Activated CD4-positive, CD25-positive, alpha-beta regulatory T cell treated with anti-CD3 and anti-CD28 coated beads, Interleukin-2, amount 50 U/mL, for 72 hours (primary cell): ENCODE results near the gene XG.
"Not testable (repeated sequence)": the region's sequence is repeated elsewhere in the genome, so short reads cannot be mapped to it uniquely, and the experiment has no call there.

Source experiments
- DNase-seq: peaks from one replicate; pipeline ENCODE4 v3.0.0; 2021

XG gene, protein sequence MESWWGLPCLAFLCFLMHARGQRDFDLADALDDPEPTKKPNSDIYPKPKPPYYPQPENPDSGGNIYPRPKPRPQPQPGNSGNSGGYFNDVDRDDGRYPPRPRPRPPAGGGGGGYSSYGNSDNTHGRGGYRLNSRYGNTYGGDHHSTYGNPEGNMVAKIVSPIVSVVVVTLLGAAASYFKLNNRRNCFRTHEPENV

DNA sequence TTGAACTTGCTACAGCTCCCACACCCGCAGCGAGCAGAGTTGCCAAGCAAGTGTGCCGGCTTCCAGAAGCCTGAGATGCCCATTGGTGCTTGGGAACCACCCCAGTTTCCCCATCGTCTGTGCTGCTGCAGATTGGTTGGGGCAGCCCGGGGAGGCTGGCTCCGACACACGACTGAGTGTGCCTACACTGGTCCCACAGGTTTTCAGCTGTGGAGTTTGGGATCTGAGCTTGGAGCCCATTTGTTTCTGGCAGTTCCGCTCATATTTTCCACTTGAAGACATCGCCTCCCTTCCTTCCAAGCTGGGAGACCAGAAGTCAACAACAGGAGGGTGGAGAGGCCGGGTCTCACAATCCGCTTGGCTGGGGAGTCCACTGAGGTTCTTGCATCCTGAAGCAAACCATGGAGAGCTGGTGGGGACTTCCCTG lies at the start of gene XG:
Gene XG, plus strand, starts transcription at position 167 of the 427 bp plus-strand sequence. Its CDS starts 235 bp downstream, at position 402.
- DNase-seq: not testable (repeated sequence)

DNA sequence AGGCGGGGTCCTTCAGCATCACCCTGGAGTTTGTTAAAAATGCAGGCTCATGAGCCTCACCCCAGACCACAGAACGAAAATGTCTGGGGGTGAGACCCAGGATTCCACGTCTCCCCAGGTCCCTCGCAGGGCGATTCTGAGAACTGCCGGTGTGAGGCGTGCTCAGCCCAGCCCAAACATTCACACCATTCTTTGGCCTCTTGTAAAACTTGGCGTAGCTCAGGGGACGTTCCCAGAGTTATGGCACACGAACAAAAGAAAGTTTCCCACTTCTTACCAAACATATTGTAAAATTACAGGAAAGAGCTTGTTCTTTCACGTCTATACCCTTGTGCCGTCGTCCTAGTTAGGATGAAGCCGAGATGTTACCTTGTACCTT lies 47.9 kb upstream of the XG start:
- no peak for DNase-seq

DNA sequence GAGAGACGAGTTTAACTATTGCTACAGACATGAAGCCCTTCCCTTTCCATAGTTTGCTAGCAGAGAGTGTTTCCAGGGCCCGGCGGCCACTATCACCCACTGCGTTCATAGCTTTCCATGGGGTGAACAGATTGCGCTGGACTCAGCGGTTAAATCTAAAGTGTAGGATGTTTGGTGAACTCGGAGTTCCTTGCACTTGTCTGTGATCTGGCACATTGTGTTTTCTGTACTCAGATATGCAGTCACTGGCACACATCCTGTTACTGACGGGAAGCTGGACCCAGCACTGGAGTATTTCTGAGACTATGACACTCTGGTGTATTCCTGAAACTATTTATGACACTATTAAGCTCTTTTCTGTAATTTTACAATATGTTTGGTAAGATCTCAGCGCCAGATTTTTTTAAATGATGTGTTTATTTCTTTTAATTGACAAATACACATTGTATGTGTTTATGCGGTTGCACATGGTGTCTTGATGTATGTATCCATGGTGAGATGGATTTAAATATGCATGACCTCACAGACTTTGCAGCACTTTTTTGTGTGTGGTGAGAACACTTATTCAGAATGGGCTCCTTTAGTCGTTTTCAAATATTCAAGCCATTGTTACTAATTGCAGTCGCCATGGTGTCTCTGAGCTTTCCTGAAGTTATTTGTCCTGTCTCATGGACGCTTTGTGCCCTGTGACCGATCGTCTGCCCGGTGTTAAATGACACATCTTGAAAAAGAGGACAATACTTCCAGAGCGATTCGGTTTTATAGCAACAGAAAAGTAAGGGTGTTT lies 46.6 kb upstream of the XG start:
- no peak for DNase-seq

DNA sequence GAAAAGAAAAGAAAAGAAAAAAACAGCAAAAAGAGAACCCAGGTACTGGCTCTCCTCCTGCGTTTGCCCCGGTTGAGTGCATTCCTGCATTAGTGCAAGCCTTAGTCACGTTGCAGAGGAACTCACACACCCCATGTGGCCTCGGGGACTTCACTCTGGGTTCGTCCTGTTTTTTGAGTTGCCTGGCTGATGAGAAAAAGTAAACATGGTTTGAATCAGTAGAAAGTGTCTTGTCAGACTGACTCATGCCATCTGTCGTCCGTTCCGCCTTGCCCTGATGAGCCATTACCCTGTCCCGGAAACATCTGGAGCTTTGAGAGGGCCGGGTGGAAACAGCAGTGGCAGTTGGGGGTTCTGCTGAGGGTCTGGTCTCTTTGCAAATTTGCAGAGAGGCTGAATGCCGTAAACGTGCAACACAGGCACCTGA lies 44.5 kb upstream of the XG start:
- peak; percentile 47 for DNase-seq

DNA sequence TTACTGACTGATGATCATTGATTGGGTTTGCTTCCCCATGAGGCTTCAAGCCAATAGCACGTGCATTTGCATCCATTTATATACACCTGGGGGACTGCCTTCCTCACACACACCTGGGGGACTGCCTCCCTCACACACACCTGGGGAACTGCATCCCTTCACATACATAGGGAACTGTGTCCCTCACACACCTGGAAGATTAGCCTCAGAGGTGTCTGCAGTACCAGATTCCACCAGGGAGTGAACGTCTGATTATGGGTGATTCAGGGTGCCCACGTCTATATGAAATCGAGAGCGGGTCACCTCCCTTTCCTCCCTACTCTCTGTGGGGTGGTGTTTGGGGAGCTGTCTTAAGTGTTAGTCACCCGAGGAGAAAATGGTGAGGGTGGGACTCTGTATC lies 43.8 kb upstream of the XG start:
- no peak for DNase-seq

DNA sequence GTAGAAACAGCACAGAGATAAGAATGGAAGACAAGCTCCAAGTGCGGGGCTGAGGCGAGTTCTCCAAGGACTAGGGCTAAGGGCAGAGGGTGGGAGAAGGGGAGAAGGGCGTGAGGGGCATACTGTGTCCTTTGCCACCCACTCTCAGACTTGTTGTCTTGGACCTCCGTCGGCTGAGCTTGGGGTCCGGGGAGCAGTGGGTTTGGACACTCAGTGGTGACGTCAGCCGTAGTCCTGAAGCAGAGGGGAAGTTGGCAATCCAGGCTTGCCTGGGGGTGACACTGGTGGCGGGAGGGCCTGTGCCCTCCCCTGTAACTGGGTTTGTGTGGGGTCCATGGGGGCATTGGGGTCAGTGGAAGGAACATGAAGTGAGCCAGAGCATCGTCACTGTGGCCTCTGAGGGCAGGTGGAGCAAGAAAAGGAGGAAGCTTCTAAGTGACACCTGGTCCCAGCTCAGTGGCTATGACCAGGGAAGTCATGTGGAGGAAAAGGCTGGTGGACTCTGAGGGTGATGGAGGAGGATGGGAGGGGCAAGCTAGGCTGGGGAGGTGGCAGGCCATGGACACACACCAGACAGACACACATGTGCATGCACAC lies 43.1 kb upstream of the XG start:
- DNase-seq: no peak

DNA sequence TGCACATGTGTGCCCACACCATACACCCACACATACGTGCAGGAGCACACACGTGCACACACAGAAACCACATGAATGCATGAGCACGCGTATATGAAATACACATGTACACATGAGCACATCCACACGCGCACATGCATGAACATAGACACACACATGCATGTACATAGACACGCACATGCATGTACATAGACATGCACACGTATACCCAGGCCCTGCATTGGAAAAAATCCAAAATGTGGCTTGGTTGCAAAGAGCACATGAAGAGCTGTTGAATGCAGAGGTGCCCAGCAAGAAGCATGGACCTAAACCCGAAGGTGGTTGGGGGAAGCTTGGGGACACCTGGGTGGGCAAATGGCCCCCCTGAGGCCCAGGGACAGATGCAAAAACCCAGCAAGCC lies 42.3 kb upstream of the XG start:
- DNase-seq: no peak

DNA sequence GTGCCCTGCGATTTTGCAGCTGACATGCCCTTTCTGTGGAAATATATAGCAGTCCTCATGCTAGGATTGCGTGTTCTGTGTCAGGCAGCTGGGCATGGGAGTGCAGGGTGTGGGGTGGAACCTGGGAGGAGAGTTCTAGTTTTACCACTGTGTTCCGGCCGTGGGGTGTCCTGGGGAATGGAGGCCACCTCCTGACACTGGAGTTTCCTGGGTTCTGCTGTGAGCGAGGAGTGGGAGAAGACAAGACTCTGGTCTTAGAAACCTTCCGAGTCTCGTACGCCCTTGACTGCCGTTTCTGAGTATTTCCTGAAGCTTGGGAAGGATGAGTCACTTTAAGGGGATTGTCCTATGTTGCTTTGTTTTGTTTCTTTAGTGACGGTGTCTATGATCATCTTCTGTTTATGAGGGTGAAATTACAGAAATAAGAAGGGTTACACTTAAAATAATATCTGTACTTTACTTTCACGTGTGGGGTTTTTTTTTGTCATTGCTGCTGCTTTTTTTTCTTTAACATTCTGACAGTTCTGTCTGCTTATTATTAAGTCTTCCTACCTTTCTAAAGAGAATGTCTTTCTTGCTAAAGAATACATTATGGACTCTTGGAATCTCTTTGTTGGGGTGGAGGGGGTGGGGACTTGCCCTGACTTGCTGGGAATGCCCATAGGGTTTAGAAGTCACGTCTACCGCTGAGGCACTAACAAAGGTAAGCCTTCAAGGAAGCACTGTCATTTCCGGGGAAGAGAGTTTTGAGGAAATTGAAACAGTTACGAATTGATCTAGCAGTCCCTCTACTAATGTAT lies 41.6 kb upstream of the XG start:
- DNase-seq: no peak

DNA sequence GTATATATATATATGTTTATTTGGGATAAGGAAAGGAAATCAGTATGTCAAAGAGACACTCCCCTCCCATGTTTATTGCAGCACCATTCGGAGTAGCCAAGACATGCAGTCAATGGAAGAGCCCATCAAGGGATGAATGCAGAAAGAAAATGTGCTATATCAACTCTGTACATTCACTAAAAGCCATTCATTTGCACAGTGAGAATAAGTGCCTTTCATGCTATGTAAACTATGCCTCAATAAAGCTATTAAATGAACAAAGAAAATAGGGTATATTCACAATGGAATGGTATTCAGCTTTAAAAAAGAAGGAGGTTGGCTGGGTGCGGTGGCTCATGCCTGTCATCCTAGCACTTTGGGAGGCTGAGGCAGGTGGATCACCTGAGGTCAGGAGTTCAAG lies 40.4 kb upstream of the XG start:
- DNase-seq: no peak

DNA sequence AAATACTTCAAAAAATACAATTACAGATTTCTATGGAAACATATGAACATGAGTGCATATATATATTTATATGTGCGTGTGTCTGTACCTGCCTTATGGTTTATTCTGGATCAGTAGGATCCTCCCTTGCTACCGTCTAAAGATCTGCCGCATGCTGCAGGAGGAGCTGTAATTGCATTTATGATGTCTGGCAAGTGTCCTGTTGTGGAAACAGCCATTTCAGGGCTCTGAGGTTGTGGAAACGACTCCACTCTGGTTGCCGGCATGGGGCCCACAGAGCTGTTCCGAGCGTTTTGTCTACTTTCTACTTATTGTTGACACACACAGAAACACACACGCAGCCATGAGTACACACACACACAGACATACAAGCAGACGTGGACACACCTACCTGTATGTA lies 39.4 kb upstream of the XG start:
- no peak for DNase-seq

DNA sequence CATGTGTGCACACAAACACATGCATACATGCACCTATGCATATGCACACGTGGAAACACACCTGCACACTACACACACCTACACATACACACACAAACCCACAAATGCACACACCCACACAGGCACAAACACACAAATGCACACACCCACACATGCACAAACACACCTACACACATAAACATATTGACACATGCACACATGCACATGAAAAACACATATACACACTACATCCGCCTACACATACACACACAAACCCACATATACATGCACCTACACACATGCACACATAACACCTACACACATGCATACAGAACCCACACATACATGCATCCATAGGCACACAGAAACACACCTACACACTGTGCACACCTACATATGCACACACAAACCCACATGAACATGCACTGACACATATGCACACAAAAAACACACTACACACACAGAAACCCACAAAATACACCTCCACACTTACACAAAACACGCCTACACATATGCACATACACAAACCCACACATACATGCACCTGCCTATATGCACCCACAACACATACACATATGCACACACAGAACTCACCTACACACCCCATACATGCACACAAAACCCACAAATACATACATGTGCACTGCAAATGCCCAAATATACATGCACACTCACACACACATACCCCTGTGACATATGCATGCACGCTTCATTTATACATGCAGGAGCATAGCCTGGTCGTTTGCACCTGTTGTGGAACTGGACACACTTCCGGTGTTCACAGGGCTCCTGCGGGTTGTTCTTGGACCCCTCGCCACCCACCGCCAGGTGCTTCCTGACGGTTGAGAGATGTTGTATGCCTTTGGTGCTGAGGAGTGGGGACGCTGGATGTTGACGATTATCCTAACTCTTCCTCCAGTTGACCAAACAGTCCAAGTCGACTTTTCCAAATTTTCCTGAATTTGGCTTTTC lies 38.7 kb upstream of the XG start:
- no peak for DNase-seq

DNA sequence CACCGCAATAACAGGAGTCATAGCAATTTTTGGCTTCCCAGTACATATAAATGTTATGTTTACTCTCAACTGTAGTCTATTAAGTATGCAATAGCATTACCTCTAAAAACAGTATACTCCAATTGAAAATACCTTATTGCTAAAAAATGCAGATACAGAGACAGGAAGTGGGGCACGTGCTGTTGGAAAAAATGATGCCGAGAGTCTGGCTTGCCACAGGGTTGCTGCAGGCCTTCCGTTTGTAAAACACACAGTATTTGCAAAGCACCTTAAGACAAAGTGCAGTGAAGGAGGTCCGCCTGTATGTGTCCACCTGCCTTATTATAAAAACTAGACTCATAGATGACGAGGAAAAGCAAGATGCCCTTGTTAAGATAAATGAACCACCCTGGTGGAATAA lies 37.3 kb upstream of the XG start:
- no peak for DNase-seq

DNA sequence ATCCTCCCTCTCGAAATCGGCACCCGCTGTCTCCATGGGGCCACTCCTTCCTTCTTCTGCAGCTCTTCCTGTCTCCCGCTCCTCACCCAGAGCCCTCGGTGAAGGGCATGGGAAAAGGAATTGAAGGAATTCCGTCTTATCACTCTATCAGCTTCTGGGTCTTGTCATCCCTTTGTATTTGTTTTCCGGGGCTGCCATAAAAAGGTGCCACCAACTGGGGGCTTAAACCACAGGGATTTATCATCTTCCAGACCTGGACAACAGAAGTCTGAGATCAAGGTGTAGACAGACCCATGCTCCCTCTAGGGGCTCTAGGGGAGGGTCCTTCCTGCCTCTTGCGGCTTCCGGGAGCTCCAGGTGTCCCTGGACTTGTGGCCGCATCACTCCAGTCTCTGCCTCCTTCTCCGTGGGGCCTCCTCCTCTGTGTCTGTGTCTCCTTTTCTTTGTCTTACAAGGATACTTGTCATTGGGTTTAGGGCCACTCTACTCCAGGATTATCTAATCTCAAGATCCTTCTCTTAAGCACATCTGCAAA lies 36.7 kb upstream of the XG start:
- DNase-seq: no peak

DNA sequence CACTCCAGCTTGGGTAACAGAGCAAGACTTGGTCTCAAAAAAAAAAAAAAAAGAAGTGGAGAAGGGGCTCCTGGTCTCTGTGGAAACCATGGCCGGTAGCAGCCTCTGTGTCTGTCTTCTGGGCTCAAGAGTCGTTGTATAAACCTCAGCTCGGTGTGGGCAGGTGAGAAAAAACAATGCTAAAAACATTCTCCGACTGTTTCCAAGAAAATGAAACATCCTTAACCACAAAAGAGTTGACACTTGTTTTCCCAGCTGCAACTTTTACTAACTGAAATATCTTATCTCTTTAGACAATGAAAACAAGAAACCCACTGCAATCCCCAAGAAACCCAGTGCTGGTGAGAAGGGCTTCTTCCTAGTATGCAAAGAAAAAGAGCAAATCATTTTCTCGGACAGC lies 34.5 kb upstream of the XG start:
- no peak for DNase-seq

DNA sequence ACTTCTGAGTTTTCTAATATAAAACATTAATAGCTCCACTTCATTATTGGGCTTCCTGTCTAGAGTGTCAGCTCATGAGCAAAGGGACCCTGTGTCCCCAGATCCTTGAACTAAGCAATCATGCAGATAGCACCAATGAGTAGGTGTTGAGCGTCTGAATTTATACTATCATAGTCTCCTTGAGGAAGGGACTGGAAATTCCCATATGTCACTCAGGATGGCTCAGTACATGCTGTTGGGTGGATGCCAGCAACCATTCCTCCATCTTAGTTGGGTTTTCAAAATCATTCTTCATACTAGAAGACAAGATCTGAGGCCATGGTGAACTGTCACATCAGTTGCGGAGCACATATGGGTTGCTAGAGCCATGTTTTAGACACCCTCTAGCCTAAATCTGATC lies 33.0 kb upstream of the XG start:
- DNase-seq: no peak

DNA sequence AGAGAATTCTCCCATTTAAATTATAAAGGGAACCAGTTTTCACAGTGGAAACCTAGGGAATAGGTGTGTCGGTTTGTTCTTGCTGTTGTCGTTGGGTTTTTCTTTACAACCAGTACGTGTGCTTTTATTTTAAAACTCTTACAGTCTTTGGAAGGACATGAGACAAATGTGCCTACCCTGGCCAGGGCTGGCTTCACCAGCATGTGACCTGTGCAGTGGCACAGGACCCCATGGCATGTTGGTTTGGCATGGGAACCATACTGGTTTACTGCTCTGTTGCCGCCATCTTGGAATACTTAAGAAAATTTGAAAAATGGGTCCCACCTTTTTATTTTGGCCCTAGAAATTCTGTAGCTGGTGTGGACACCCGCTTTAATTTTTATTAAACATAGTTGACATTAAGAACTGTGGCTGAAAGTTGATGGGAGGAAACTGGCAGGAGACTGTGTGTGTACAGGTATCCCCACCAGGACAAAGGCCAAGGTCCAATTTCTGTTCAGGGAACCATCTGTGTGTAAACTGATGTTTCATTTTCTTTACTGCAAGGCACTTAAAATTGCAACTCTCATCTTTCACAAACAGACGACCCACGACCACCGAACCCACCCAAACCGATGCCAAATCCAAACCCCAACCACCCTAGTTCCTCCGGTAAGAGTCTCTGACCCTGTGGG lies 31.9 kb upstream of the XG start:
- no peak for DNase-seq

DNA sequence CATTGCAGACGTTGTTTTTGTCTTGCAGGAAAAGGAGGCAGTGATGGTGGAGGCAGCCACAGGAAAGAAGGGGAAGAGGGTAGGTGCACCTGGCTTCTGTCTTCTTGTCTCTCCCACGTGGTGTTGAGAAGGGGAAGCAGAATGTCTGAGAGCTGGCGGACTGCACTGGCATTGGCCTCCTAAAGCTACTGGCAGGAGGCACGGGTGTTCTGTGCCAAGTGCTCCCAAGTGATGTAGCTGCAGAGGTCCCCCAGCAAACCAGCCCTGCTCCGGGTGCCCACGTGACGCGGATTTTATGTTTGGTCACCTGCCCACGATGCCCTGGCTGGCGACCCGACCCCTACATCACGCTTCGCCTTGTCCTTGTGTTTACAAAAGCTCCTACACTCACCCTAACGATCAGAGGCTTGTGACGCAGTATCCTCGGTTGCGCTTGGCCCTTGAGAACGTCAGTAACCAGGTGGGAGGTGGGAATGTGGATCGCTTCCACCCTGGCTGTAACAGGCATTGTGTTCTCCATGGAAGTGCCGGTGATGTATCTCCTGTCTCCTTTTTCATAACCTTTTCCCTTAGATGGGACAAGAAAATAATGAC lies 28.5 kb upstream of the XG start:
- DNase-seq: no peak

DNA sequence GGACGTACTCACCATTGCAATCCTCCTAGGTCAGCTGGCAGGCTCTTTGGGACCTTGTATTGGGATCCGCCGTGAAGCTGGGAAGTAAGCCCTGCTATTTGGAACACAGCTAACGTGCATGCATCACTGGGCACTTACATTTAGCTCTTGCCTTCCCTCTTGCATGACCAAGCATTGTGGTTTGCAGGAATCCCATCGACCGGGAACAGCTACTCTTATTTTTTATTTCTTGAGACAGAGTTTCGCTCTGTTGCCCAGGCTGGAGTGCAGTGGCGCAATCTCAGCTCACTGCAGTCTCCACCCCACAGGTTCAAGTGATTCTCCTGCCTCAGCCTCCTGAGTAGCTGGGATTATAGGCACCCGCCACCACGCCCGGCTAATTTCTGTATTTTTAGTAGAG lies 24.6 kb upstream of the XG start:
- DNase-seq: not testable (repeated sequence)

DNA sequence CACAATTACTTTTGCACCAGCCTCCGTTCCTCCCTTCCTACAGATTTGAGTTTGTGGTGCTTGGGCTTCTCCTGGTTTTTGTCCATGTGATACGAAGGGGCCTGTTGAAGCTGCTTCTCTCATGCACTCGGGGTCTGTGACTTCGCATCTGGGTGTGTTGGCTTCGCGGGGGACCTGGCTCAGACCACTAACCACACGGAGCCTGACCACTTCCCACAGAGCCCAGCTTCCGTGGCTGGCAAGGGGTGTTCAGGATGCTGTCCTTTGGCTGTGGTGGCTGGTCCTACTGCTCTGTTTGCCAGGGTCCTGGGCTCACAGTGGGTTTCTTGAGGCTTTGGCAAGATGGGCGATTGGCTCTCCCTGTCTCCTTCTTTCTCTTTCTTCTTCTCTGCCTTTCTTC lies 19.8 kb upstream of the XG start:
- DNase-seq: no peak

DNA sequence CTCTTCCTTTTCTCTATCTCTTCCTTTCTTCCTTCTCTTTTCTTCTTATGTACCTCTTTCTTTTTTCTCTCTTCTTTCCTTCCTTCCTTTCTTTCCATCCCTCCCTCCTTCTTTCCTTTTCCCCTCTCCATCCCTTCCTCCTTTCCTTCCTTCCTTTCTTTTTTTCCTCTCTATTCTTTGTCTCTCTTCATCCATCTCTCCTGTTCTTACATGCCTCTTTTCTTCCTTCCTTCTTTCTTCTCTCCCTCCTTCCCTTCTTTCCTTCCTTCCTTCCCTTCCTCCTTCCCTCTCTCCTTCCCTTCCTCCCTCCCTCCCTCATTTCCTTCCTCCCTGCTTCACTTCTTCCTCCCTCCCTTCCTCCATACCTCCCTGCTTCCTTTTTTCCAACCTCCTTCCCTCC lies 19.2 kb upstream of the XG start:
- DNase-seq: no peak

DNA sequence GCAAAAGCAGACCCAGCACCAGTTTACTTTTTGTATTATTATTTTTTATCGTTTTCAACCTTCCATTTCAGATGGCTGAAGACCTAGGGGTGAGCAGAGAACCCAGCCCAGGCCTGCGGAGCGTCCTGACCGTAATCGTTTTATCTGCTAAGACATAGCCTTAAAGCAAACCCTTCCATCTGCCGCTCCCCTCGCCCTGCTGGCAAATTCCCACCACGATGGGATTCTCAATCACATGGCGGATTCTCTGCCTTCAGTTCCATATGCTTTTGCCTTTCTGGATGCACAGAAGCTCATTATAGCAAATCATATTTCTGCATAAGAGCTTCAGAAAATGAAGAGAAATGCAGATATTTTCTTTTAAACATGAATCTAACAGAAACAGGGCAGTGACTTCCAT lies 18.6 kb upstream of the XG start:
- no peak for DNase-seq
